OCI-LY7 (cell line): Measurements from ENCODE around the gene RBM6.
"Not testable (repeated sequence)": the region's sequence is repeated elsewhere in the genome, so short reads cannot be mapped to it uniquely, and the experiment has no call there.

Experiments
- EZH2phosphoT487 ChIP-seq: fragments of 200-600 bp; sonication (generic); IDR thresholded peaks from 2 replicates; pipeline ENCODE4 v1.6.1; 2018; ENCODE audit warnings: low read depth, borderline replicate concordance, mild to moderate bottlenecking, mixed run types, antibody characterized with exemption, low read length, moderate library complexity, mixed read lengths
- TF ChIP-seq, protein P1 (sequence below): fragments of 200-600 bp; sonication (generic); conservative IDR thresholded peaks from 2 replicates; pipeline ENCODE4 v1.5.1; 2014; ENCODE audit warnings: mild to moderate bottlenecking, antibody characterized with exemption, low read length, moderate library complexity, mixed read lengths

DNA sequence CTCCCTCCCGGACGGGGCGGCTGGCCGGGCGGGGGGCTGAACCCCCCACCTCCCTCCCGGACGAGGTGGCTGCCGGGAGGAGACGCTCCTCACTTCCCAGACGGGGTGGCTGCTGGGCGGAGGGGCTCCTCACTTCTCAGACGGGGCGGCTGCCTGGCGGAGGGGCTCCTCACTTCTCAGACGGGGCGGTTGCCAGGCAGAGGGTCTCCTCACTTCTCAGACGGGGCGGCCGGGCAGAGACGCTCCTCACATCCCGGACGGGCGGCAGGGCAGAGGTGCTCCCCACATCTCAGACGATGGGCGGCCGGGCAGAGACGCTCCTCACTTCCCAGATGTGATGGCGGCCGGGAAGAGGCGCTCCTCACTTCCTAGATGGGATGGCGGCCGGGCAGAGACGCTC lies 145.0 kb downstream of the RBM6 start:
- TF ChIP-seq, protein P1, sequence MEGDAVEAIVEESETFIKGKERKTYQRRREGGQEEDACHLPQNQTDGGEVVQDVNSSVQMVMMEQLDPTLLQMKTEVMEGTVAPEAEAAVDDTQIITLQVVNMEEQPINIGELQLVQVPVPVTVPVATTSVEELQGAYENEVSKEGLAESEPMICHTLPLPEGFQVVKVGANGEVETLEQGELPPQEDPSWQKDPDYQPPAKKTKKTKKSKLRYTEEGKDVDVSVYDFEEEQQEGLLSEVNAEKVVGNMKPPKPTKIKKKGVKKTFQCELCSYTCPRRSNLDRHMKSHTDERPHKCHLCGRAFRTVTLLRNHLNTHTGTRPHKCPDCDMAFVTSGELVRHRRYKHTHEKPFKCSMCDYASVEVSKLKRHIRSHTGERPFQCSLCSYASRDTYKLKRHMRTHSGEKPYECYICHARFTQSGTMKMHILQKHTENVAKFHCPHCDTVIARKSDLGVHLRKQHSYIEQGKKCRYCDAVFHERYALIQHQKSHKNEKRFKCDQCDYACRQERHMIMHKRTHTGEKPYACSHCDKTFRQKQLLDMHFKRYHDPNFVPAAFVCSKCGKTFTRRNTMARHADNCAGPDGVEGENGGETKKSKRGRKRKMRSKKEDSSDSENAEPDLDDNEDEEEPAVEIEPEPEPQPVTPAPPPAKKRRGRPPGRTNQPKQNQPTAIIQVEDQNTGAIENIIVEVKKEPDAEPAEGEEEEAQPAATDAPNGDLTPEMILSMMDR = not testable (repeated sequence)
- not testable (repeated sequence) for TF ChIP-seq EZH2phosphoT487
